ENCODE data around the gene EGFL7. TPM values are rescaled to one million over a fixed set of nuclear protein-coding genes. Genes with fewer than 3 reads are reported as not detected.

The EGFL7 gene
- total RNA-seq, 1 donor from 2014 or later = 16.5 TPM

- H3K4me1 Mint-ChIP-seq = peaks cover 17% of the 10 kb centered on the region
- Histone ChIP-seq H4K20me1 (ENCODE audit: low read depth) (no peaks in the 10 kb centered on the region), H3F3A (ENCODE audit: low read depth) (no peaks in the 10 kb centered on the region), H3K36me3 (no peaks in the 10 kb centered on the region), H3K4me1 (peaks cover 12% of the 10 kb centered on the region), H3K4me2 (no peak overlapping the region), H3K27ac (no peak overlapping the region), H3K4me3 (no peak overlapping the region), H3K79me2 (ENCODE audit: low read depth) (no peaks in the 10 kb centered on the region), H3K9ac (no peak overlapping the region), H3K9me3 (ENCODE audit: low read depth) (no peaks in the 10 kb centered on the region), H2AFZ (replicated peaks) (no peak overlapping the region), H3K27me3 (no peaks in the 10 kb centered on the region)
- no peak overlapping the region for H3K27ac Mint-ChIP-seq
- H3K9me3 Mint-ChIP-seq = no peaks in the 10 kb centered on the region
- H3K36me3 Mint-ChIP-seq = no peaks in the 10 kb centered on the region
- no peak overlapping the region for H3K4me3 Mint-ChIP-seq
- H3K27me3 Mint-ChIP-seq (ENCODE audit: insufficient read depth, low read depth) = peaks cover 9% of the 10 kb centered on the region
- TF ChIP-seq CTCF (IDR thresholded peaks at IDR 0.05) (no peak), EZH2phosphoT487 (IDR thresholded peaks at IDR 0.05) (no peak), EZH2 (IDR thresholded peaks at IDR 0.05) (no peak)
- no peak for DNase-seq (ENCODE audit: low spot score)
Observed at GRCh38 chr9:136621734-136622093, 41.0 kb upstream of the EGFL7 start.

GRCh38 chr9:136622538-136622948, 40.2 kb upstream of the EGFL7 start:
- no peaks in the 10 kb centered on the region for H3K9me3 Mint-ChIP-seq
- DNase-seq (ENCODE audit: low spot score) = no peak

GRCh38 chr9:136623016-136623841, 39.5 kb upstream of the EGFL7 start:
- Mint-ChIP-seq H3K4me1 (peaks cover 20% of the 10 kb centered on the region), H3K9me3 (no peaks in the 10 kb centered on the region), H3K27me3 (ENCODE audit: insufficient read depth, low read depth) (peaks cover 10% of the 10 kb centered on the region), H3K36me3 (no peaks in the 10 kb centered on the region), H3K27ac (no peak overlapping the region), H3K4me3 (no peak overlapping the region)
- no peak overlapping the region for H3K4me3 ChIP-seq
- H3K27me3 ChIP-seq = no peaks in the 10 kb centered on the region
- H3K9me3 ChIP-seq (ENCODE audit: low read depth) = no peaks in the 10 kb centered on the region
- H3K9ac ChIP-seq = no peak overlapping the region
- no peak overlapping the region for H3K27ac ChIP-seq
- peaks cover 20% of the 10 kb centered on the region for H3K4me1 ChIP-seq
- DNase-seq (ENCODE audit: low spot score) = no peak
- no peaks in the 10 kb centered on the region for H4K20me1 ChIP-seq (ENCODE audit: low read depth)
- no peak overlapping the region for H2AFZ ChIP-seq (replicated peaks)
- no peak overlapping the region for H3K4me2 ChIP-seq
- no peaks in the 10 kb centered on the region for H3K36me3 ChIP-seq
- H3F3A ChIP-seq (ENCODE audit: low read depth) = no peaks in the 10 kb centered on the region
- no peak for TF ChIP-seq EZH2 (IDR thresholded peaks at IDR 0.05)
- TF ChIP-seq EZH2phosphoT487 (IDR thresholded peaks at IDR 0.05) = no peak
- no peak for TF ChIP-seq CTCF (IDR thresholded peaks at IDR 0.05)
- no peaks in the 10 kb centered on the region for H3K79me2 ChIP-seq (ENCODE audit: low read depth)

More at GRCh38 chr9:136622538-136622948, 40.2 kb upstream of the EGFL7 start:
- no peaks in the 10 kb centered on the region for H3K9me3 ChIP-seq (ENCODE audit: low read depth)
- Mint-ChIP-seq H3K4me3 (no peak overlapping the region), H3K4me1 (peaks cover 21% of the 10 kb centered on the region), H3K27ac (no peak overlapping the region), H3K27me3 (ENCODE audit: insufficient read depth, low read depth) (peaks cover 9% of the 10 kb centered on the region), H3K36me3 (no peaks in the 10 kb centered on the region)
- H3K4me3 ChIP-seq = no peak overlapping the region
- H4K20me1 ChIP-seq (ENCODE audit: low read depth) = no peaks in the 10 kb centered on the region
- no peak overlapping the region for H2AFZ ChIP-seq (replicated peaks)
- peaks cover 20% of the 10 kb centered on the region for H3K4me1 ChIP-seq
- no peaks in the 10 kb centered on the region for H3K36me3 ChIP-seq
- no peak overlapping the region for H3K9ac ChIP-seq
- no peak overlapping the region for H3K4me2 ChIP-seq
- H3K27me3 ChIP-seq = no peaks in the 10 kb centered on the region
- TF ChIP-seq CTCF (IDR thresholded peaks at IDR 0.05) (no peak), EZH2phosphoT487 (IDR thresholded peaks at IDR 0.05) (no peak), EZH2 (IDR thresholded peaks at IDR 0.05) (no peak)
- no peak overlapping the region for H3K27ac ChIP-seq
- no peaks in the 10 kb centered on the region for H3K79me2 ChIP-seq (ENCODE audit: low read depth)
- H3F3A ChIP-seq (ENCODE audit: low read depth) = no peaks in the 10 kb centered on the region
